Measurements from ENCODE around the gene CAMTA1. TPM values are rescaled to one million over a fixed set of nuclear protein-coding genes. Genes with fewer than 3 reads are reported as not detected.

Gene CAMTA1
- total RNA-seq, 4 donors from 2014 or later, result 86.3 to 170 (median 132) TPM

DNA sequence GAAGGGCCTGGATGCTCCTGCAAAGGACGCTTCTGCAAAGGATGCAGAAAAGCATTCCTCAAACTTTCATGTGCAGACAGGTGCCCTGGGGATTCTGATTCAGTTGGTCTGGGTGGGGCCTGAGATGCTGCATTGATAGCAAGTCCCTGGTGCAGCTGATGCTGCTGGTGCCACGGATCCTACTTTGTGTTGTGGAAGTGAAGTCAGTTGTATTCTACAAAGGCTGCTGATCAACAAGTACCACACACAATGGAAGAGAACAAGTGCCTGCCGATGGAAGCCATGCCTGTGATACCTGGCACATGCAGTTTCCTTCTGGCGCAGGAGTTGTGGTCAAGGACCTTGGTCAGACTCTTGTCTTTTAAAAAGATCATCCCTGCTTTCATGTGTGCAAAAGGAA, 478.8 kb downstream of the CAMTA1 start:
- Histone ChIP-seq H3K36me3 (no peaks in the 10 kb centered on the region), H3K9me3 (peaks cover 0 to 12% (median 0%) of the 10 kb centered on the region in 3 donors), H3K4me3 (no peak overlapping the region), H3K27ac (no peak overlapping the region), H3K4me1 (peaks cover 0 to 26% (median 0%) of the 10 kb centered on the region in 3 donors), H3K27me3 (peaks cover 14% of the 10 kb centered on the region)
- no peak for ATAC-seq
- TF ChIP-seq POLR2A (IDR thresholded peaks at IDR 0.05) (no peak), POLR2AphosphoS5 (IDR thresholded peaks at IDR 0.05) (no peak), EP300 (IDR thresholded peaks at IDR 0.05) (no peak)
- TF ChIP-seq, protein P1, sequence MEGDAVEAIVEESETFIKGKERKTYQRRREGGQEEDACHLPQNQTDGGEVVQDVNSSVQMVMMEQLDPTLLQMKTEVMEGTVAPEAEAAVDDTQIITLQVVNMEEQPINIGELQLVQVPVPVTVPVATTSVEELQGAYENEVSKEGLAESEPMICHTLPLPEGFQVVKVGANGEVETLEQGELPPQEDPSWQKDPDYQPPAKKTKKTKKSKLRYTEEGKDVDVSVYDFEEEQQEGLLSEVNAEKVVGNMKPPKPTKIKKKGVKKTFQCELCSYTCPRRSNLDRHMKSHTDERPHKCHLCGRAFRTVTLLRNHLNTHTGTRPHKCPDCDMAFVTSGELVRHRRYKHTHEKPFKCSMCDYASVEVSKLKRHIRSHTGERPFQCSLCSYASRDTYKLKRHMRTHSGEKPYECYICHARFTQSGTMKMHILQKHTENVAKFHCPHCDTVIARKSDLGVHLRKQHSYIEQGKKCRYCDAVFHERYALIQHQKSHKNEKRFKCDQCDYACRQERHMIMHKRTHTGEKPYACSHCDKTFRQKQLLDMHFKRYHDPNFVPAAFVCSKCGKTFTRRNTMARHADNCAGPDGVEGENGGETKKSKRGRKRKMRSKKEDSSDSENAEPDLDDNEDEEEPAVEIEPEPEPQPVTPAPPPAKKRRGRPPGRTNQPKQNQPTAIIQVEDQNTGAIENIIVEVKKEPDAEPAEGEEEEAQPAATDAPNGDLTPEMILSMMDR (IDR thresholded peaks at IDR 0.05), result no peak
- WGBS, 2 donors (ENCODE audit: low coverage in 1 of 2), result 67 to 71% methylated on average over 1 to 3 of the region's 4 CpGs

DNA sequence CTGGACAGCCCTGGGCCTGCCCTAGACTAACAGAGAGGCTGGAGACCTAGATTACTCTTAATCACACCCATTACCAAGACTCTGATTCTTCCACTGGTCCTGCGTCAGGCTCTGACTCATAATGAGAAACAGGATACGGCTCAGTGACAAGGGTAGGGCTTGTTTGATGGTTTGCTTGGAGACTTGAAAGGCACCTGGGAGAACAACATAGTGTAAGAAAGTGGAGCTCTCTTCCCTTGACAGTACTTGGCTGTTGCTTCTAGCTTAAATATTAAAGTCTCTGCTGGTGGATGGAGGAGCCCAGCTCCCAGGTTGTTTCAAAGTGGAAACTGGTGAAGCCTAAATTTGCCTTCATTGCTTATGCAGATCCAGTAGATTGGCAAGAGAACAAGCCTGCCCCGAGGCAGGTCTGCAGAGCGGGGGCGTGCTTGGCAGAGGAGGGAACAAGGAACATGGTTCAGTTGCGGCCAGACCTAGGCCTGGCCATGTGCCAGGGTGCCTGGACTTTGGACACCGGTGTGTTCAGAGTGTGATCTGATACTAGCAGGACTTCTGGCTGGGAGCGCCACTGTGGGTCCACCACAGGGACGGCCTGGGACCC, 480.6 kb downstream of the CAMTA1 start:
- ATAC-seq, result no peak
- Histone ChIP-seq H3K27me3 (peaks cover 14% of the 10 kb centered on the region), H3K36me3 (no peaks in the 10 kb centered on the region), H3K9me3 (peaks cover 0 to 21% (median 0%) of the 10 kb centered on the region in 3 donors), H3K4me3 (no peak overlapping the region), H3K27ac (no peak overlapping the region), H3K4me1 (peaks cover 0 to 26% (median 0%) of the 10 kb centered on the region in 3 donors)
- 73 to 80% methylated on average over 2 to 3 of the region's 9 CpGs for WGBS, 2 donors (ENCODE audit: low coverage in 1 of 2)
- TF ChIP-seq POLR2AphosphoS5 (IDR thresholded peaks at IDR 0.05), result no peak
- TF ChIP-seq EP300 (IDR thresholded peaks at IDR 0.05), result no peak
- TF ChIP-seq, protein P1 (IDR thresholded peaks at IDR 0.05), result no peak
- no peak for TF ChIP-seq POLR2A (IDR thresholded peaks at IDR 0.05)

DNA sequence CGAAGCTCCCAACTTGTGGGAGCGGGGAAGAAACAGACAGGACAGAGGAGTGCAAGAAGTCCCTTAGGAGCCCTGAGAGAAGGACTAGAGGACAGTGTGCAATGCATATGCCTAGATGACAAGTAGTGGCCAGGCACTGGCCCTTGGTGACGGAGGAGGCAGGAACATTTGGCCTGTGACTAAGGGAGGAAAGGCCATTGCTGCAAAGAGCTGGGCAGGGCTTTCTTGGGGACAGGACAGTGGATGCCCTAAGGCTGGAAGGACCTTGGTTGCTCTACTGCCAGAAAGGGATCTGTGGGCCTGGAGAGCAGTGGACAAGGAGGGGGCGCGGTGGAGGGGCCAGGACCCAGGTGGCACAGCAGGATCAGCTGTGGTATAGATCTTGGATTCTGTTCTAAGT, 481.3 kb downstream of the CAMTA1 start:
- ATAC-seq, result no peak
- Histone ChIP-seq H3K9me3 (peaks cover 0 to 21% (median 0%) of the 10 kb centered on the region in 3 donors), H3K4me3 (no peak overlapping the region), H3K4me1 (peaks cover 0 to 26% (median 0%) of the 10 kb centered on the region in 3 donors), H3K27me3 (peaks cover 11% of the 10 kb centered on the region), H3K36me3 (no peaks in the 10 kb centered on the region), H3K27ac (no peak overlapping the region)
- no peak for TF ChIP-seq EP300 (IDR thresholded peaks at IDR 0.05)
- 67 to 83% methylated on average over 2 to 3 of the region's 5 CpGs for WGBS, 2 donors (ENCODE audit: low coverage in 1 of 2)

DNA sequence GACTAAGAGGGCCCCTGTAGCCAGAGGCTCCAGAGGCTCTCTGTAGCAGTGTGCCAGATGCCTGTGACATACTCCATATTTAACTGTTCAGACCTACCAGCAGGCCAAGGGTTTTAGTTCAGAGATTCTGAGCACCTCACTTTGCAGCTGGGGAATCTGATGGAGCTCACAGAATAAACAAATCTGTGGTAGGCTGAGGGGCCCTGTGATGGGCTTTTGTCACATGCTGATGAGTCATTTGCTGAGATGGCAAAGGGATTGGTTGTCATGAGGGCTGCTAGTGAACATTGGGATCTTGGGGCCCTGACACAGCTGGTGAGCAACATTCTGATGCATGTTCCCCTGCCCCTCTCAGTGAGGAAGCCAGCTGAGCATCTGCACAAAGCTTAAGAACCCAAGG, 482.2 kb downstream of the CAMTA1 start:
- H3K4me1 ChIP-seq, result peaks cover 0 to 26% (median 0%) of the 10 kb centered on the region in 3 donors
- no peaks in the 10 kb centered on the region for H3K36me3 ChIP-seq
- H3K27ac ChIP-seq, result no peak overlapping the region
- peaks cover 0 to 21% (median 0%) of the 10 kb centered on the region in 3 donors for H3K9me3 ChIP-seq
- no peak for ATAC-seq
- peaks cover 7% of the 10 kb centered on the region for H3K27me3 ChIP-seq
- no peak overlapping the region for H3K4me3 ChIP-seq
- TF ChIP-seq, protein P1 (IDR thresholded peaks at IDR 0.05), result no peak
- no peak for TF ChIP-seq EP300 (IDR thresholded peaks at IDR 0.05)
- TF ChIP-seq POLR2AphosphoS5 (IDR thresholded peaks at IDR 0.05), result no peak
- no peak for TF ChIP-seq POLR2A (IDR thresholded peaks at IDR 0.05)

DNA sequence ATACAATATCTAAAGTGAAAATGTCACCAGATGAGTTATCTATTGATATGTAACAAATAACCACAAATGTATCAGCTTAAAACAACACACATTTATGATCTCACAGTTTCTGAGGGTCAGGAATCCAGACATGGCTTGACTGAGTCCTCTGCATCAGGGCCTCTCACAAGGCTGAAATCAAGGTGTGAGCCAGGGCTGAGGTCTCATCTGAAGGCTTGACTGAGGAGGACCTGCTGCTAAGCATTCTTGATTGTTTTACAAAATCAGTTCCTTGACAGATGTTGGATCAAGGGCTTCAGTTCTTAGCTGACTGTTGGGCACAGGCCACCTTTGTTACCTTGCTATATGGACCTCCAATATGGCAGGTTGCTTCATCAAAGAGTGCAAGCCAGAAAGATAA, 483.7 kb downstream of the CAMTA1 start:
- peaks cover 4% of the 10 kb centered on the region for H3K27me3 ChIP-seq
- TF ChIP-seq POLR2A (IDR thresholded peaks at IDR 0.05) (no peak), EP300 (IDR thresholded peaks at IDR 0.05) (no peak), POLR2AphosphoS5 (IDR thresholded peaks at IDR 0.05) (no peak)
- TF ChIP-seq, protein P1 (IDR thresholded peaks at IDR 0.05), result no peak
- ATAC-seq, result no peak
- peaks cover 0 to 21% (median 0%) of the 10 kb centered on the region in 3 donors for H3K9me3 ChIP-seq
- no peak overlapping the region for H3K4me3 ChIP-seq
- H3K4me1 ChIP-seq, result peaks cover 0 to 13% (median 0%) of the 10 kb centered on the region in 3 donors
- H3K27ac ChIP-seq, result no peak overlapping the region
- H3K36me3 ChIP-seq, result no peaks in the 10 kb centered on the region
